SK-N-SH (cell line): ENCODE results near the gene MTCL1. TPM values are rescaled to one million over a fixed set of nuclear protein-coding genes. Genes with fewer than 3 reads are reported as not detected.

Experiments
- CTCF ChIA-PET: fragments of 300-600, 350-600 bp; formaldehyde crosslinking; extraction: SDS; loops from one replicate; lab custom pipeline; 2021; lab: Yijun Ruan, JAX
- POLR2A ChIA-PET: fragments of 350-600 bp; sonication (Branson Sonifier 250); formaldehyde crosslinking; extraction: SDS; loops from one replicate; lab custom pipeline; 2020; ENCODE audit warnings: antibody characterized with exemption, inconsistent platforms; lab: Yijun Ruan, JAX
- DNase-seq: peaks from one replicate; pipeline ENCODE4 v3.0.0; 2012
- H2AFZ ChIP-seq: fragments of 200-600 bp; sonication (generic); 2 replicates; pipeline ENCODE4 v1.8.1; 2016; ENCODE audit warnings: antibody characterized with exemption, mild to moderate bottlenecking, low read depth
- H3F3A ChIP-seq: fragments of 200-600 bp; sonication (generic); replicated peaks from 2 replicates; pipeline ENCODE3; 2016; ENCODE audit warnings: antibody characterized with exemption, mild to moderate bottlenecking; ENCODE audit not compliant: insufficient read depth
- H3K27ac ChIP-seq, 2 experiments: fragments of 200-500 bp in 1 of 2; fragments of 200-600 bp in 1 of 2; sonication (Bioruptor generic) in 1 of 2; sonication (generic), shearing (Covaris generic) in 1 of 2; 2 replicates each; pipeline versions ENCODE4 v1.5.1 to v1.6.1; 2014 to 2016; ENCODE audit warnings: low read depth in 2 of 2, inconsistent platforms in 1 of 2, low read length in 1 of 2, mild to moderate bottlenecking in 1 of 2, mixed read lengths in 1 of 2
- H3K27me3 ChIP-seq: fragments of 200-600 bp; sonication (generic), shearing (Covaris generic); 2 replicates; pipeline ENCODE4 v1.6.1; 2016; ENCODE audit warnings: mixed run types; ENCODE audit not compliant: insufficient read depth
- H3K36me3 ChIP-seq, 2 experiments: fragments of 200-500 bp in 1 of 2; fragments of 200-600 bp in 1 of 2; sonication (Bioruptor generic) in 1 of 2; sonication (generic) in 1 of 2; replicated peaks in 1 of 2; 2 replicates each; pipeline versions ENCODE3 to v1.5.1; 2014 to 2016; ENCODE audit warnings: low read length in 1 of 2, mild to moderate bottlenecking in 1 of 2; ENCODE audit not compliant: insufficient read depth in 2 of 2, control insufficient read depth in 1 of 2
- H3K4me1 ChIP-seq, 2 experiments: fragments of 200-500 bp in 1 of 2; fragments of 200-600 bp in 1 of 2; sonication (Bioruptor generic) in 1 of 2; sonication (generic), shearing (Covaris generic) in 1 of 2; 2 replicates each; pipeline versions ENCODE4 v1.5.1 to v1.6.1; 2014 to 2016; ENCODE audit warnings: low read depth in 1 of 2, low read length in 1 of 2, mixed run types in 1 of 2; ENCODE audit not compliant: insufficient read depth in 2 of 2, control insufficient read depth in 1 of 2
- H3K4me2 ChIP-seq: fragments of 200-600 bp; sonication (generic), shearing (Covaris generic); 2 replicates; pipeline ENCODE4 v1.6.1; 2017; ENCODE audit warnings: mixed run types
- H3K4me3 ChIP-seq, 2 experiments: fragments of 200-500 bp in 1 of 2; fragments of 200-600 bp in 1 of 2; sonication (Bioruptor generic) in 1 of 2; sonication (generic), shearing (Covaris generic) in 1 of 2; 2 replicates each; pipeline versions ENCODE4 v1.5.1 to v1.8.1; 2014 to 2016; ENCODE audit warnings: low read depth in 2 of 2, inconsistent platforms in 1 of 2, low read length in 1 of 2, mild to moderate bottlenecking in 1 of 2, mixed read lengths in 1 of 2, moderate library complexity in 1 of 2
- H3K79me2 ChIP-seq: fragments of 200-600 bp; sonication (generic); 2 replicates; pipeline ENCODE4 v1.8.1; 2017; ENCODE audit warnings: mild to moderate bottlenecking; ENCODE audit not compliant: insufficient read depth
- H3K9ac ChIP-seq: fragments of 200-600 bp; sonication (generic); 2 replicates; pipeline ENCODE4 v1.6.1; 2017; ENCODE audit warnings: mixed run types
- H3K9me2 ChIP-seq: fragments of 200-600 bp; sonication (generic); 2 replicates; pipeline ENCODE4 v1.6.1; 2017; ENCODE audit warnings: mixed run types
- H3K9me3 ChIP-seq: fragments of 200-600 bp; sonication (generic); 2 replicates; pipeline ENCODE4 v1.6.1; 2017; ENCODE audit warnings: mixed run types, mild to moderate bottlenecking, moderate library complexity
- H4K20me1 ChIP-seq: fragments of 200-600 bp; sonication (generic); 2 replicates; pipeline ENCODE4 v1.6.1; 2017; ENCODE audit warnings: mild to moderate bottlenecking, mixed run types; ENCODE audit not compliant: insufficient read depth
- CHD2 ChIP-seq: fragments of 150-350 bp; IDR thresholded peaks from 2 replicates; pipeline ENCODE4 v1.6.1; 2018; ENCODE audit warnings: low read length; ENCODE audit not compliant: partially characterized antibody
- ELF1 ChIP-seq: IDR thresholded peaks from 2 replicates; pipeline ENCODE4 v1.4.0; 2012
- FOXJ3 ChIP-seq: sonication (generic); formaldehyde crosslinking; IDR thresholded peaks from 2 replicates; pipeline ENCODE4 v1.5.1; 2020; ENCODE audit warnings: mild to moderate bottlenecking, missing genetic modification reagents
- FOXM1 ChIP-seq: IDR thresholded peaks from 2 replicates; pipeline ENCODE4 v1.4.0; 2012; ENCODE audit warnings: low read depth, mild to moderate bottlenecking
- NFIC ChIP-seq: IDR thresholded peaks from 2 replicates; pipeline ENCODE4 v1.4.0; 2012; ENCODE audit warnings: borderline replicate concordance
- NRF1 ChIP-seq: IDR thresholded peaks from 2 replicates; pipeline ENCODE4 v1.6.1; 2012; ENCODE audit warnings: low read depth, mild to moderate bottlenecking, low read length
- PBX3 ChIP-seq: IDR thresholded peaks from 2 replicates; pipeline ENCODE4; 2012
- RAD21 ChIP-seq: IDR thresholded peaks from 2 replicates; pipeline ENCODE4 v1.6.1; 2012; ENCODE audit warnings: mild to moderate bottlenecking, low read length
- SIN3A ChIP-seq: IDR thresholded peaks from 2 replicates; pipeline ENCODE4 v1.6.1; 2012; ENCODE audit warnings: low read depth, mild to moderate bottlenecking, low read length, moderate library complexity, borderline replicate concordance
- SMC3 ChIP-seq: IDR thresholded peaks from 2 replicates; pipeline ENCODE4 v1.6.1; 2012; ENCODE audit warnings: low read depth, low read length, improper control_type of control experiment
- TAF1 ChIP-seq: IDR thresholded peaks from 2 replicates; pipeline ENCODE4 v1.6.1; 2012; ENCODE audit warnings: low read depth, mild to moderate bottlenecking, low read length, moderate library complexity, borderline replicate concordance
- TEAD4 ChIP-seq: IDR thresholded peaks from 2 replicates; pipeline ENCODE4 v1.4.0; 2012; ENCODE audit warnings: mild to moderate bottlenecking, borderline replicate concordance; ENCODE audit not compliant: insufficient read depth
- USF2 ChIP-seq: fragments of 150-350 bp; IDR thresholded peaks from 2 replicates; pipeline ENCODE4 v1.6.1; 2017; ENCODE audit warnings: antibody characterized with exemption, low read length, low read depth, borderline replicate concordance
- YY1 ChIP-seq: IDR thresholded peaks from 2 replicates; pipeline ENCODE4 v1.4.0; 2012; ENCODE audit warnings: low read depth, mild to moderate bottlenecking
- ZBTB33 ChIP-seq: IDR thresholded peaks from 2 replicates; pipeline ENCODE4 v1.4.0; 2012; ENCODE audit warnings: low read depth, borderline replicate concordance
- WGBS: methylation state at CpG from one replicate; pipeline ENCODE4 v1.1.6; 2017; ENCODE audit warnings: low lambda C conversion rate; 5-methylcytosine and 5-hydroxymethylcytosine counted together
- polyA plus RNA-seq, 3 experiments: library from polyadenylated mRNA; depleted of rRNA; stranded (reverse); fragments of >200 nt; gene quantifications; 2 replicates each; pipeline ENCODE4 v1.2.3, GENCODE V29; 2012
- TF ChIP-seq, protein P1 (sequence below): fragments of 150-350 bp; IDR thresholded peaks from 2 replicates; pipeline ENCODE4 v1.6.1; 2016; ENCODE audit warnings: mild to moderate bottlenecking, low read depth, low read length
- TF ChIP-seq, protein P2 (sequence below): IDR thresholded peaks from 2 replicates; pipeline ENCODE4 v1.4.0; 2012; ENCODE audit warnings: low read depth, borderline replicate concordance

The MTCL1 gene
- polyA plus RNA-seq, 1 of the 3 experiments (the other 2 are of a cell fraction) = 33.5 TPM

GRCh38 chr18:8854550-8854949 is 149.2 kb downstream of the MTCL1 start:
- no peak overlapping the region for H3K9ac ChIP-seq
- H3K27ac ChIP-seq = no peak overlapping the region
- POLR2A ChIA-PET = no interaction called here
- no peaks in the 10 kb centered on the region for H3K4me1 ChIP-seq
- WGBS = 57% methylated on average over 4 of the region's 4 CpGs
- H2AFZ ChIP-seq = 0 out of 2 replicates have a peak overlapping the region, but pooled peaks have one; percentile 13
- TF ChIP-seq, protein P1, sequence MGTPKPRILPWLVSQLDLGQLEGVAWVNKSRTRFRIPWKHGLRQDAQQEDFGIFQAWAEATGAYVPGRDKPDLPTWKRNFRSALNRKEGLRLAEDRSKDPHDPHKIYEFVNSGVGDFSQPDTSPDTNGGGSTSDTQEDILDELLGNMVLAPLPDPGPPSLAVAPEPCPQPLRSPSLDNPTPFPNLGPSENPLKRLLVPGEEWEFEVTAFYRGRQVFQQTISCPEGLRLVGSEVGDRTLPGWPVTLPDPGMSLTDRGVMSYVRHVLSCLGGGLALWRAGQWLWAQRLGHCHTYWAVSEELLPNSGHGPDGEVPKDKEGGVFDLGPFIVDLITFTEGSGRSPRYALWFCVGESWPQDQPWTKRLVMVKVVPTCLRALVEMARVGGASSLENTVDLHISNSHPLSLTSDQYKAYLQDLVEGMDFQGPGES = no peak
- no peak for TF ChIP-seq USF2
- no peak for TF ChIP-seq NFIC
- no peak for TF ChIP-seq FOXM1
- TF ChIP-seq TAF1 = no peak
- no peak for TF ChIP-seq ELF1
- TF ChIP-seq SIN3A = no peak
- TF ChIP-seq, protein P2, sequence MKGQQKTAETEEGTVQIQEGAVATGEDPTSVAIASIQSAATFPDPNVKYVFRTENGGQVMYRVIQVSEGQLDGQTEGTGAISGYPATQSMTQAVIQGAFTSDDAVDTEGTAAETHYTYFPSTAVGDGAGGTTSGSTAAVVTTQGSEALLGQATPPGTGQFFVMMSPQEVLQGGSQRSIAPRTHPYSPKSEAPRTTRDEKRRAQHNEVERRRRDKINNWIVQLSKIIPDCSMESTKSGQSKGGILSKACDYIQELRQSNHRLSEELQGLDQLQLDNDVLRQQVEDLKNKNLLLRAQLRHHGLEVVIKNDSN = no peak
- no peak for TF ChIP-seq TEAD4
- no peak for TF ChIP-seq ZBTB33
- TF ChIP-seq RAD21 = no peak
- no peak overlapping the region for H3K4me2 ChIP-seq
- no peaks in the 10 kb centered on the region for H3K27me3 ChIP-seq
- H3K9me3 ChIP-seq = no peaks in the 10 kb centered on the region
- no peaks in the 10 kb centered on the region for H4K20me1 ChIP-seq
- CTCF ChIA-PET = interaction anchor here (1.2 kb wide), 1 partner anchor 28 kb away, joined by 3 read pairs; no protein-coding TSS in a partner anchor
- no peaks in the 10 kb centered on the region for H3K79me2 ChIP-seq
- no peaks in the 10 kb centered on the region for H3F3A ChIP-seq
- no peaks in the 10 kb centered on the region for H3K9me2 ChIP-seq
- H3K36me3 ChIP-seq = no peaks in the 10 kb centered on the region
- no peak for DNase-seq
- H3K4me3 ChIP-seq = no peak overlapping the region

- H3K4me3 ChIP-seq = no peak overlapping the region
- TF ChIP-seq NRF1 (no peak), YY1 (no peak), TAF1 (no peak), NFIC (no peak), PBX3 (no peak), FOXJ3 (CRISPR knock-in tag) (no peak), ZBTB33 (no peak), CHD2 (no peak), SIN3A (no peak), SMC3 (no peak)
- TF ChIP-seq, protein P2 = no peak
- TF ChIP-seq, all 33 proteins: peak for 0
- Histone ChIP-seq H3K9me3 (no peaks in the 10 kb centered on the region), H3K9me2 (no peaks in the 10 kb centered on the region), H3K4me2 (no peak overlapping the region), H4K20me1 (no peaks in the 10 kb centered on the region), H3F3A (no peaks in the 10 kb centered on the region), H3K36me3 (no peaks in the 10 kb centered on the region), H2AFZ (0 out of 2 replicates have a peak overlapping the region, but pooled peaks have one; percentile 13), H3K9ac (no peak overlapping the region), H3K27me3 (no peaks in the 10 kb centered on the region), H3K27ac (no peak overlapping the region), H3K4me1 (no peaks in the 10 kb centered on the region), H3K79me2 (no peaks in the 10 kb centered on the region)
- ChIA-PET CTCF (interaction anchor here (1.2 kb wide), 1 partner anchor 29 kb away, joined by 3 read pairs; no protein-coding TSS in a partner anchor), POLR2A (no interaction called here)
- DNase-seq = no peak
- WGBS = 83% methylated on average over 2 of the region's 2 CpGs
Measured at GRCh38 chr18:8854962-8855361, 149.6 kb downstream of the MTCL1 start.
